ENCODE data around the gene NOSTRIN. TPM values are rescaled to one million over a fixed set of nuclear protein-coding genes. Genes with fewer than 3 reads are reported as not detected.

The NOSTRIN gene
- total and polyA plus RNA-seq, 2 donors (not counting 3 experiments of a cell fraction or from before 2014, with no cell fraction given), result 0.03 to 0.75 TPM

DNA sequence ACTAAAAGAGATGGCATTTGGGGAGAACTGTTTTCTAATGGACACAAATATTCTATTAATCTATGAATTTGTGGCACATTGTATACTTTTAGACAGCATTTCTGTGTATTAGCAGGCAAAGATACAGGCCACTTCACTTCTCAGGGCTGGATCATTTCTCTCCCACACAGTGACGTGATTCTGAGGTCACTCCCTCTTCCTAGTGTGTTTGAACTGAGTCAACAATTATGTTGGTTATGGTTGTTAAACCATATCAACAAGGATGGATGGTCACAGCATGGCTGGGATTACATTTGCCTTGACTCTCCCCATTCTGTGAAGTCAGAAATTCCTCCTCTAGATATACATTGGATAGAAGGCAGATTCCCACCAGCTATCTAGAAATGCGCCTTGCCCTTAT, 11.6 kb downstream of the NOSTRIN start:
- H3K9me3 ChIP-seq (replicated peaks; ENCODE audit: control insufficient read depth, insufficient read depth, low read length), result no peaks in the 10 kb centered on the region
- H3K4me3 ChIP-seq (replicated peaks in 1 of 3; ENCODE audit: insufficient read depth in 1 of 3, low read depth in 1 of 3, low read length in 3 of 3), result no peak overlapping the region
- H3K9me1 ChIP-seq (replicated peaks; ENCODE audit: control insufficient read depth, extremely low read depth, insufficient read depth, low read length), result no peaks in the 10 kb centered on the region
- H3K27ac ChIP-seq (ENCODE audit: insufficient read depth, low read depth, low read length), result no peak overlapping the region
- no peak overlapping the region for H3K4me2 ChIP-seq (ENCODE audit: insufficient read depth, low read length)
- FAIRE-seq (no peak), DNase-seq (ENCODE audit: low read depth, low spot score) (no peak)
- H3K79me2 ChIP-seq (ENCODE audit: control insufficient read depth, insufficient read depth, low read length), result no peaks in the 10 kb centered on the region
- no peaks in the 10 kb centered on the region for H3K27me3 ChIP-seq (ENCODE audit: control insufficient read depth in 2 of 2, insufficient read depth in 2 of 2, low read length in 2 of 2)
- H3K4me1 ChIP-seq (ENCODE audit: control insufficient read depth, extremely low read depth, insufficient read depth, low read length), result peaks cover 1% of the 10 kb centered on the region
- H3K9ac ChIP-seq (replicated peaks; ENCODE audit: extremely low read depth, insufficient read depth, low read length), result no peak overlapping the region
- H2AFZ ChIP-seq (ENCODE audit: low read depth, low read length), result no peak overlapping the region
- BruUV-seq (replicated peaks), result no TSS peak
- dilution Hi-C loops (cut with MboI; ENCODE audit: extremely low pct_ligation_motif_present, low sequenced_read_pairs), result no loop called here
- TF ChIP-seq, protein P1, sequence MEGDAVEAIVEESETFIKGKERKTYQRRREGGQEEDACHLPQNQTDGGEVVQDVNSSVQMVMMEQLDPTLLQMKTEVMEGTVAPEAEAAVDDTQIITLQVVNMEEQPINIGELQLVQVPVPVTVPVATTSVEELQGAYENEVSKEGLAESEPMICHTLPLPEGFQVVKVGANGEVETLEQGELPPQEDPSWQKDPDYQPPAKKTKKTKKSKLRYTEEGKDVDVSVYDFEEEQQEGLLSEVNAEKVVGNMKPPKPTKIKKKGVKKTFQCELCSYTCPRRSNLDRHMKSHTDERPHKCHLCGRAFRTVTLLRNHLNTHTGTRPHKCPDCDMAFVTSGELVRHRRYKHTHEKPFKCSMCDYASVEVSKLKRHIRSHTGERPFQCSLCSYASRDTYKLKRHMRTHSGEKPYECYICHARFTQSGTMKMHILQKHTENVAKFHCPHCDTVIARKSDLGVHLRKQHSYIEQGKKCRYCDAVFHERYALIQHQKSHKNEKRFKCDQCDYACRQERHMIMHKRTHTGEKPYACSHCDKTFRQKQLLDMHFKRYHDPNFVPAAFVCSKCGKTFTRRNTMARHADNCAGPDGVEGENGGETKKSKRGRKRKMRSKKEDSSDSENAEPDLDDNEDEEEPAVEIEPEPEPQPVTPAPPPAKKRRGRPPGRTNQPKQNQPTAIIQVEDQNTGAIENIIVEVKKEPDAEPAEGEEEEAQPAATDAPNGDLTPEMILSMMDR (IDR thresholded peaks at IDR 0.05; ENCODE audit: extremely low read depth in 1 of 2, insufficient read depth in 1 of 2, low read depth in 1 of 2, low read length in 2 of 2), result no peak
- TF ChIP-seq JUN (IDR thresholded peaks at IDR 0.05; ENCODE audit: borderline replicate concordance, insufficient read depth, insufficient read length, low read depth), result no peak
- TF ChIP-seq, protein P2, sequence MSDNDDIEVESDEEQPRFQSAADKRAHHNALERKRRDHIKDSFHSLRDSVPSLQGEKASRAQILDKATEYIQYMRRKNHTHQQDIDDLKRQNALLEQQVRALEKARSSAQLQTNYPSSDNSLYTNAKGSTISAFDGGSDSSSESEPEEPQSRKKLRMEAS (IDR thresholded peaks at IDR 0.05; ENCODE audit: insufficient read depth, insufficient read length), result no peak
- TF ChIP-seq FOS (IDR thresholded peaks at IDR 0.05; ENCODE audit: borderline replicate concordance, insufficient read depth, low read length), result no peak
- no peak for TF ChIP-seq MYC (IDR thresholded peaks at IDR 0.05; ENCODE audit: low read depth, low read length)
- no peak for TF ChIP-seq EZH2 (IDR thresholded peaks at IDR 0.05; ENCODE audit: borderline replicate concordance, low read depth, low read length, severe bottlenecking)
- TF ChIP-seq POLR2A (IDR thresholded peaks at IDR 0.05; ENCODE audit: low read depth, low read length), result no peak
- no peak for TF ChIP-seq GATA2 (IDR thresholded peaks at IDR 0.05; ENCODE audit: insufficient read depth, insufficient read length, low read depth, low read length)
- no peak for TF ChIP-seq POLR2AphosphoS5 (IDR thresholded peaks at IDR 0.05; ENCODE audit: insufficient read depth, low read depth, low read length)
- no peaks in the 10 kb centered on the region for H4K20me1 ChIP-seq (replicated peaks; ENCODE audit: control insufficient read depth, extremely low read depth, insufficient read depth, low read length)
- intact Hi-C loops (cut with micrococcal nuclease), result no loop called here
- POLR2A ChIA-PET, result no interaction called here
- H3K36me3 ChIP-seq (ENCODE audit: control insufficient read depth in 2 of 2, extremely low read depth in 1 of 2, insufficient read depth in 2 of 2, low read length in 2 of 2), result no peaks in the 10 kb centered on the region
- CTCF ChIA-PET, result interaction anchor here (1.1 kb wide), 1 partner anchor 8 kb away, joined by 3 read pairs; no protein-coding TSS in a partner anchor
